RWPE1 (cell line): ENCODE data around the gene GPC6.

Source experiments
- CTCF ChIA-PET: fragments of 350-600 bp; sonication (Branson Sonifier 250); formaldehyde crosslinking; extraction: SDS; loops from one replicate; lab custom pipeline; 2021; lab: Yijun Ruan, JAX
- POLR2A ChIA-PET: fragments of 400-600 bp; formaldehyde crosslinking; extraction: SDS; loops from one replicate; lab custom pipeline; 2020; ENCODE audit warnings: antibody characterized with exemption; ENCODE audit not compliant: low non-redundant PET; lab: Yijun Ruan, JAX
- DNase-seq: peaks from one replicate; pipeline ENCODE4 v3.0.0; 2012; ENCODE audit warnings: low spot score
- H3K27ac ChIP-seq: fragments of 450-650 bp; 2 replicates; pipeline ENCODE4 v1.5.1; 2017
- TF ChIP-seq, protein P1 (sequence below): fragments of 450-650 bp; conservative IDR thresholded peaks from 2 replicates; pipeline ENCODE4 v1.5.1; 2017; ENCODE audit warnings: low read depth, mild to moderate bottlenecking

The GPC6 gene

DNA sequence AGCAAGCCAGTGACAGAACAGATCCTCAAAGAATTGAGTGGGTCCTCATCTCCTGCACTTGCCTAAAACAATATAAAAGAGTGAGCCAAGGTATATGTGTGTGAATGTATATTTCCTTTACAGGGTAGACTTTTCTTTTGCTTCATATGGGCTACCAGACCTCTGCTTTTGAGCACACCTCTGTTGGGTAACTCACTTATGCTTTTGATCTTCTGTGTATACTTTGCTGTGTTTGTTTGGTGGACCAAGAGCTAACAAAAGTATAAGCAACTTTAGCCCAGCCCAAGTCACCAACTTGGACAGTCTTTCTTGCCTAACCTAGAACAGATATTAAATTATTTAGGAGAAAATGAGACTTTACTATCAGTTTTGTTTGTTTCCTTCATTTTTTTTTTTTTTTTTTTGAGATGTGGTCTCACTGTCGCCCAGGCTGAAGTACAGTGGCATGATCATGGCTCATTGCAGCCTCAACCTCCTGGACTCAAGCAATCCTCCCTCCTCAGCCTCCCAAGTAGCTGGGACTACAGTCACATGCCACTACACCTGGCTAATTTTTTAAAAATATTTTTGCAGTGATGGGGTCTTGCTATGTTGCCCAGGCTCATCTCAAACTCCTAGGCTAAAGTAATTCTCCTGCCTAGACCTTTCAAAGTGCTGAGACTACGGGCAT, 739.8 kb downstream of the GPC6 start:
- no peak overlapping the region for H3K27ac ChIP-seq
- TF ChIP-seq, protein P1, sequence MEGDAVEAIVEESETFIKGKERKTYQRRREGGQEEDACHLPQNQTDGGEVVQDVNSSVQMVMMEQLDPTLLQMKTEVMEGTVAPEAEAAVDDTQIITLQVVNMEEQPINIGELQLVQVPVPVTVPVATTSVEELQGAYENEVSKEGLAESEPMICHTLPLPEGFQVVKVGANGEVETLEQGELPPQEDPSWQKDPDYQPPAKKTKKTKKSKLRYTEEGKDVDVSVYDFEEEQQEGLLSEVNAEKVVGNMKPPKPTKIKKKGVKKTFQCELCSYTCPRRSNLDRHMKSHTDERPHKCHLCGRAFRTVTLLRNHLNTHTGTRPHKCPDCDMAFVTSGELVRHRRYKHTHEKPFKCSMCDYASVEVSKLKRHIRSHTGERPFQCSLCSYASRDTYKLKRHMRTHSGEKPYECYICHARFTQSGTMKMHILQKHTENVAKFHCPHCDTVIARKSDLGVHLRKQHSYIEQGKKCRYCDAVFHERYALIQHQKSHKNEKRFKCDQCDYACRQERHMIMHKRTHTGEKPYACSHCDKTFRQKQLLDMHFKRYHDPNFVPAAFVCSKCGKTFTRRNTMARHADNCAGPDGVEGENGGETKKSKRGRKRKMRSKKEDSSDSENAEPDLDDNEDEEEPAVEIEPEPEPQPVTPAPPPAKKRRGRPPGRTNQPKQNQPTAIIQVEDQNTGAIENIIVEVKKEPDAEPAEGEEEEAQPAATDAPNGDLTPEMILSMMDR, result no peak
- ChIA-PET CTCF (no interaction called here), POLR2A (no interaction called here)
- DNase-seq, result no peak

DNA sequence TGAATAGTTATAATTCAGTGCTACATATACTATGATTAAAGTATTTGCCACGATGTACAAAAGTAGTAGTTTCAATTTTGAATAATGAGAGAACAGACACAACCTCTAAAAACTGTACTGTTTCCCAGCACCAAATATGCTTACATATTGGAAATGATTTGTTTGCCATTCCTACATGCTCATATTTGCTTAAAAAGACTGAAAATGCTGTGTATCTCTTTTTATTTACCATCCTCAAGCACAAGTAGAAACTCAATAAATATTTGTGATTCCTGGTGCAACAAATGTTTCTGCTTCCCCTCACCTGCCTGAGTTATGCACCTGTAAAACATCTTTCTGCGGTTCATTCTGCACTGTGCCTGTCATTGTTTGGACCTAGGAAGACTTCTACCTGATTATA, 740.7 kb downstream of the GPC6 start:
- ChIA-PET CTCF (interaction anchor here (0.7 kb wide), 1 partner anchor 1703 kb away, joined by 3 read pairs; no protein-coding TSS in a partner anchor), POLR2A (no interaction called here)
- no peak for DNase-seq
- H3K27ac ChIP-seq, result no peak overlapping the region
- TF ChIP-seq, protein P1, result no peak

DNA sequence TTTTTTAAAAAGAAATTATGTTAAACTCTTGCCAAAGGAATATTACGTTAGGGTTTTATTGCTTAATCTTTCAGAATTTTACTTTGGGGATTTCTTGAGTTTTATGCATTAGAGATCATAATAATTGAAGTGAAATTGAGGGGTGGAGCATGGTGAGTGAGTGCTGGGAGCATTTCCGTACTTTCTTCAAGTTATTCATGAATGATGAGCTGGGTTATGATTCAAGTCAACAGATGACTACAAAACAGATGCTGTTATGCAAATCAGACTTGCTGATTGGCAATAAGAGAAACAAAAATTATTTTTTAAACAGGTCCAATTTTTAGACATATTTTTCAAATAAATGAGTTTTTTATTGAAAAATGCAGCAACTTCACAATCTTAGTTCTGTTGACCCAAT, 748.6 kb downstream of the GPC6 start:
- ChIA-PET CTCF (no interaction called here), POLR2A (no interaction called here)
- no peak overlapping the region for H3K27ac ChIP-seq
- DNase-seq, result no peak
- TF ChIP-seq, protein P1, result no peak

DNA sequence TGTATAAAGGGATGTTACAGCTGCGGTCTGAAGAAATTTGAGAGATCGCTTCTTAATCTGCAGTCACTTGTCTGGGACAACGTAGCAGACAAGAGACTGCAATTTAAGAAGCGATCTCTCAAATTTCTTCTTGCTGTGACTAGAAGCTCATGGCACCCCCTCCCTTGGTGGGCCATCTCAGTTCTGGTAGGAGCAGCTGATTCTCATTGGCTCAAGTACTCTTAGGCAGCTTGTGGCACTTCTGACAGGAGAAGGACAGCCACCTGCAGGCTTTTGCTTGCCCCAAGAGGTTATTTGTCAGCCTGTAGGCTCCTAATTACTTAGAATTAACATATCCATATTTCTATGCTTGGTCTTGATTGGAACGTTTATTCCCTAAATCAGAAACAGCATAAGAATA, 749.9 kb downstream of the GPC6 start:
- no peak for DNase-seq
- CTCF ChIA-PET, result interaction anchor here (0.5 kb wide), 1 partner anchor 118 kb away, joined by 3 read pairs; no protein-coding TSS in a partner anchor
- no peak overlapping the region for H3K27ac ChIP-seq
- TF ChIP-seq, protein P1, result no peak
- POLR2A ChIA-PET, result no interaction called here

DNA sequence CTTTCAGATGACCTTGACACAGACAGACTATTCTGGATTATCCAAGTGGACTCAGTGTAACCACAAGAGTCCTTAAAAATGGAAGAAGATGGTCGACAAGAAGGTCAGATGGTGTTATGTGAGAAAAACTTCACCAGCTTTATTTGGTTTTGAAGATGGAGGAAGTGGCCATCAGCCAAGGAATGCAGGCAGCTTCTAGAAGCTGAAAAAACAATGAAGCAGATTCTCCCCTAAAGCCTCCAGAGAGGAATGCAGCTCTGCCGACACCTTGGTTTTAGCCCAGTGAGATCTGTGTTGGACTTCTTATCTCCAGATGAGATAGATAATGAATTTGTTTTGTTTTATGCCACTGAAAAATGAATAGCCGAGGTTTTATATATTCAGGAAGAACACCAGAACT, 751.4 kb downstream of the GPC6 start:
- ChIA-PET CTCF (interaction anchor here (0.6 kb wide), 1 partner anchor 734 kb away, joined by 3 read pairs; no protein-coding TSS in a partner anchor), POLR2A (no interaction called here)
- no peak overlapping the region for H3K27ac ChIP-seq
- no peak for DNase-seq
- TF ChIP-seq, protein P1, result no peak

GRCh38 chr13:93981426-93981977, 754.9 kb downstream of the GPC6 start:
- H3K27ac ChIP-seq, result no peak overlapping the region
- ChIA-PET POLR2A (no interaction called here), CTCF (no interaction called here)
- TF ChIP-seq, protein P1, result no peak
- DNase-seq, result no peak
